HepG2 (cell line): ENCODE data around the gene PARD3.

Experiments
- CENPBD1 ChIP-seq: sonication (generic); formaldehyde crosslinking; IDR thresholded peaks from 2 replicates; pipeline ENCODE4 v1.8.0; 2022; ENCODE audit warnings: missing genetic modification reagents, low read depth, mild to moderate bottlenecking, borderline replicate concordance
- CTCF ChIP-seq: sonication (generic); formaldehyde crosslinking; IDR thresholded peaks from 2 replicates; pipeline ENCODE4 v1.5.0; 2020; ENCODE audit warnings: mild to moderate bottlenecking, missing genetic modification reagents, moderate library complexity
- NR0B2 ChIP-seq: sonication (generic); formaldehyde crosslinking; IDR thresholded peaks from 2 replicates; pipeline ENCODE4 v1.4.0; 2020; ENCODE audit warnings: mild to moderate bottlenecking, missing genetic modification reagents
- RFXAP ChIP-seq: sonication (generic); formaldehyde crosslinking; IDR thresholded peaks from 2 replicates; pipeline ENCODE4 v1.4.0; 2020; ENCODE audit warnings: missing genetic modification reagents, borderline replicate concordance
- SMC3 ChIP-seq: IDR thresholded peaks from 2 replicates; pipeline ENCODE4 v1.6.1; 2011; ENCODE audit warnings: low read length, improper control_type of control experiment
- ZNF18 ChIP-seq: sonication (generic); formaldehyde crosslinking; IDR thresholded peaks from 2 replicates; pipeline ENCODE4 v1.8.0; 2022; ENCODE audit warnings: mild to moderate bottlenecking, missing genetic modification reagents; ENCODE audit not compliant: insufficient replicate concordance

GRCh38 chr10:34172936-34173533 lies 642.1 kb downstream of the PARD3 start:
- no peak for TF ChIP-seq NR0B2
- TF ChIP-seq ZNF18 (CRISPR knock-in tag) = no peak
- no peak for TF ChIP-seq SMC3
- no peak for TF ChIP-seq CENPBD1 (CRISPR knock-in tag)
- no peak for TF ChIP-seq CTCF (CRISPR knock-in tag)
- no peak for TF ChIP-seq RFXAP
